GM19438 (cell line): ENCODE results near the gene SERPINB2.

Experiments used
- ATAC-seq: cut with Tn5 transposase; IDR thresholded peaks from one replicate; pipeline ENCODE4 v1.9.1; 2021; ENCODE audit warnings: low read depth; ENCODE audit not compliant: unreplicated experiment

The SERPINB2 gene, protein sequence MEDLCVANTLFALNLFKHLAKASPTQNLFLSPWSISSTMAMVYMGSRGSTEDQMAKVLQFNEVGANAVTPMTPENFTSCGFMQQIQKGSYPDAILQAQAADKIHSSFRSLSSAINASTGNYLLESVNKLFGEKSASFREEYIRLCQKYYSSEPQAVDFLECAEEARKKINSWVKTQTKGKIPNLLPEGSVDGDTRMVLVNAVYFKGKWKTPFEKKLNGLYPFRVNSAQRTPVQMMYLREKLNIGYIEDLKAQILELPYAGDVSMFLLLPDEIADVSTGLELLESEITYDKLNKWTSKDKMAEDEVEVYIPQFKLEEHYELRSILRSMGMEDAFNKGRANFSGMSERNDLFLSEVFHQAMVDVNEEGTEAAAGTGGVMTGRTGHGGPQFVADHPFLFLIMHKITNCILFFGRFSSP

DNA sequence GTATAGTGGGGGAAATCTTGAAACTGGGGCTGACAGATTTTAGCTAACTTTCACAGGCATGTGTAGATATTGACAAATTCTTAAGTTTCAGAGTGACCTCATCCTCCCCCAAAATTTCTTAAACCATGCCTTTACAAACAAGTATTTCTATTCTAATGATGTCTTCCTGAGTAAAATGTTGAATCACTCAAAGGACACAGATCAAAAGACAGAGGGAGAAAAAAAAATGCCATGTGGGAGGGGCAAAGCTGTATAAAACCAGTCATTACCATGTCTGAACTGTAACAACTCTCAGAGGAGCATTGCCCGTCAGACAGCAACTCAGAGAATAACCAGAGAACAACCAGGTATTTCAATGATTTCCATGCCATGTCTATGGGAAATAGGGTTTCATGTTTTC, at the start of gene SERPINB2:
TSS of gene SERPINB2 (plus strand) at position 282 of the 400 bp plus-strand sequence. CDS start 3,740 bp downstream, outside the sequence.
- ATAC-seq: no peak

DNA sequence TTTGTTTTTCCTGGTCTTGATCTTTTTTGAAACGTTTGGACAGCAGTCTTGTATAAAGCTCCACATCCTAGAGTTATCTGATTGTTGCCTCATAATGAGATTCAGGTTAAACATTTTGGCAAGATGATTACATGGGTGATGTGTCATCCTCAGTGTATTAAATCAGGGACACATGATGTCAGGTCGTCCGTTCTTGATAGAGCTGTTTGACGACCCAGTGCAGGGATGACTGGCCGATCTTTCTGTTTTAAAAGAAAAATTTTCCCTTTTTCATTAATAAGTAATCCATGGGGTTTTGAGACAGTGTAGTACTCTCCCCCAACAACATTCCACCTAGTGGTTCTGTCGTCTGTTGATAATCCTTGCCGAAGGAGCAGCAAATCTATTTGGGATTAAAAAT, 44.5 kb upstream of the SERPINB2 start:
- ATAC-seq: no peak

DNA sequence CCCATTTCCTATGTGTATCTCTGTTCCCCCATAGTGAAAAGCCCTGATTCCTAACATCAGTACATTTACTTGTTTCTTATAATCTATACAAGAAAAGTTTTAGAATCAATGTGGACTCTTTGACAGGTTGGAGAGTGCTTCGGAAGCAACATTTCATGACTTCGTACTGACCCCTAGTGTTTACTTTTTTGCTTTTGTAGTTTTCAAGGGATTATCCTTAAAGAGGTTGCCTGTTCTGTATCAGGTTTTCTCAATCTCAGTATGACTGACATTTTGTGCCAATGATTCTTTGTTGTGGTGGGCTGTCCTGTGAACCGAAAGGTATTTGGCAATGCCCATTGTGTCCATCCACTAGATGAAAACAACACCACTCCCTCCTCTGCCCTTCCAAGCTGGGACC, 43.3 kb upstream of the SERPINB2 start:
- peak; percentile 75 for ATAC-seq

DNA sequence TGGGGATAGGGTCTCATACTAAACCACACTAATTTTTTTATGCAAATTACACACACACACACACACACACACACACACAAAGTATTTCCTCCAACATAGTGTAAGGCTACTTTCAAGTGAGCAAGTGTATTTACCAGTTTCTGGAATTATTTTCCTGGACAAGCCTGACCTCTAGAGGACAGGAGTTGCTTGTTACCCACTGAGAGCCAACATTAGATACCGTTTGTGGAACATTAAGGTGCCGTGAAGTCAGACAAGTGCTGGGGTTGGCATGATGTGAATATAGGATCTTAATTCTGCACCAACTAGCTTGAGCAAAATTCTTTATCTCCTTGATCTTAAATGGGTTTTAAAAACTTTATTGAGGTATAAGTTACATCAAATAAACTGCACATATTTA, 39.3 kb upstream of the SERPINB2 start:
- ATAC-seq: no peak

GRCh38 chr18:63850020-63850419, 37.5 kb upstream of the SERPINB2 start:
- ATAC-seq: peak; percentile 65

DNA sequence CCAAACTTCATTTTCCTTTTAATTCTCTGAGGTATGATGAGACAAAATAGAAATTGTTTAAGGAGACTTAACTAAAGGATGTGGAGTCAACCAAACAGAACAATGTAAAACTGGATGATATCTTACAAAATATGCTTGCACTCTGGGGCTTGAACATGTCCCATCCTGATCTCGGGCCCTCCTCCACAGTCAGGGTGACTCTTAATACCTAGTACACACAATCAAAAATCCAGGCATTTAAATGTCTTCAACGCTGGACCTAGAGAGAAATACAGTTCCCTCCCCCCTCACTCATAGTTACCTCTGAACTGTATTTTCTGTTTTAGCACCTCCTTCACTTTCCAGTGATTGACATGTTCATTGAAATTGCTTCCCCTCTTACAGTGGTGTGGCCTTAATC, 36.9 kb upstream of the SERPINB2 start:
- ATAC-seq: no peak

DNA sequence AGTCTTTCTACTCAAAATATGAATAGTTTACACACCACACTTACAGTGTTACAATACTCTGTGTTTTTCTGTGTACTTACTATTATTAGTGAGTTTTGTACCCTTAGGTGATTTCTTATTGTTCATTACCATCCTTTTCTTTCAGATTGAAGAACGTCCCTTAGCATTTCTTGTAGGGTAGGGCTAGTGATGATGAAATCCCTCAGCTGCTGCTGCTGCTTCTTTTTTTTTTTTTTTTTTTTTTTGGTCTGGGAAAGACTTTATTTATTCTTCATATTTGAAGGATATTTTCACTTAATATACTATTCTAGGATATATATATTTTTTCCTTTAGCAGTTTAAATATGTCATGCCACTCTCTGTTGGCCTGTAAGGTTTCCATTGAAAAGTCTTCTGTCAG, 29.0 kb upstream of the SERPINB2 start:
- ATAC-seq: no peak

GRCh38 chr18:63859781-63860475, 27.6 kb upstream of the SERPINB2 start:
- ATAC-seq: no peak

DNA sequence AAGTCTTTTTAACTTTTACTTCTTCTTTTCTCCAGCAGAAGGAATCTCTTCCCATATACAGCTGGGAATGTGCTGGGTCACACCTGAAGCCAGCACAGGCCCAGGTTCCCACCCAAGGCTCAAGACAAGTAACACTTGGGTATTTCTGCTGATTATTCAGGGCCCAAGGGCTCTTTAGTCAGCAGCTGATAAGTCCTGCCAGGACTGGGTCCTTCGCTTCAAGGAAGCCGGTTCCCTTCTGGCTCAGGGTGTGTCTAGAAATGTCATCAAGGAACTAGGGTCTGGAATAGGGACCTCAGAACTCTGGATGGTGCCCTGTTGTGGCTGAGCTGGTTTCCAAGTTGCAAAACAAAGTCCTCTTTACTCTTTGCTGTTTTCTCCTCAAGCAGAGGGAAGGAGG, 27.0 kb upstream of the SERPINB2 start:
- ATAC-seq: no peak

- no peak for ATAC-seq
These were observed 20.0 kb upstream of the SERPINB2 start for GRCh38 chr18:63867368-63868125.

GRCh38 chr18:63868546-63868945, 19.0 kb upstream of the SERPINB2 start:
- ATAC-seq: no peak

DNA sequence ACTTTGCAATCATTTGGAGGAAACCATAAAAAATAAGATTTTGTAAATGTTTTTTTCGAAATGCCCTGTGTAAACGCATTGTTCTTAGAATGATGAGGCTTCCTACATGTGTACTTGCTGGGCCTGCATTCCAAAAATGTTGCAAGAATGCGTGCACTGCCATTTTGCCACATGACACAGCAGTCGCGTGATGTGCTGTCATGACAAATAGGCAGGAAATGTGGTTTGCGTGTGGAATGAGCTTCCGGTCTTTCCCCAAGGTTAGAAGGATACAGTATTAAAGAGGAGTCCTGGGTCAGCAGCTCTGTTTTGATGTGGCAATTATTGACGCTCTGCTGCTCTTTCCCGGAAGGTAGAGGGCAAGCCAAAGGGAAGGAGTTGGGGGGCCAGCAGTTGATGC, 18.1 kb upstream of the SERPINB2 start:
- ATAC-seq: no peak

- ATAC-seq: no peak
These were observed 17.7 kb upstream of the SERPINB2 start for GRCh38 chr18:63869851-63870250.

DNA sequence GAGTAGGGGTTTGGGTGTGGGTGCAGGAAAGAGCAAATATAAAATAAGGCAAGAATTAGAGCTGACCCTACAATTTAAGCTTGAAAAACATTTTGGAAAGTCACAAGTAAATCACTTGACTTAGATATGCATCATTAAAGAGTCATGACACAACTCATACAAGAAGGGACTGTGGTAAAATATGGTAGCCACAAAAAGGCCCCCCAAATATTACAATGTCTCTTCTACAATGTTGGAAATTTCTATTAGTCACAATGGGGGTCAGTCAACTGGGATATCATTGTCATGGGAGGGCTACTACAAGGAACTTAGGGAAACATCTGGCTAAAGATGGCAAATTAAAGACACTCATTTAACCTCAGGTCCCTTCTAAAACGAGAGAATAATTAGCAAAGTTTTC, 15.7 kb upstream of the SERPINB2 start:
- no peak for ATAC-seq

GRCh38 chr18:63872586-63872985, 14.9 kb upstream of the SERPINB2 start:
- no peak for ATAC-seq

GRCh38 chr18:63878343-63878742, 9.2 kb upstream of the SERPINB2 start:
- no peak for ATAC-seq

DNA sequence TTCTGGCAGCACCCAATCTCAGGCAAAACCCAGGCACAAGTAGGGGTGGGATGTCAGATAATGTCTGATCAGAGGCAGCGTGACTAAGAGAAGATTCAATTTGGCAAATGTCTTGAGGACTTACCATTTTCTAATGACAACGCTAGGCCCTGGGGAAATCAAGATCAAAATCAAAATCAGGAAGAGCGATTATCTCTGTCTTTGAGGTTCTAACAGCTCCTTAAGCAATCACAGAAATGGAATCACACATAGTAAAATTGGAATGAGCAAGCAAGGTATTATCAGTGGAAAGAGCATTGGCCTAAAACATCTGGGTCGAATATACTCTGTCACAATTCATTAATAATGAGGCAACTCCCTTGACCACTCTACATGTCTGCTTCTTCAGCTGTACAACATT, 8.6 kb upstream of the SERPINB2 start:
- no peak for ATAC-seq

DNA sequence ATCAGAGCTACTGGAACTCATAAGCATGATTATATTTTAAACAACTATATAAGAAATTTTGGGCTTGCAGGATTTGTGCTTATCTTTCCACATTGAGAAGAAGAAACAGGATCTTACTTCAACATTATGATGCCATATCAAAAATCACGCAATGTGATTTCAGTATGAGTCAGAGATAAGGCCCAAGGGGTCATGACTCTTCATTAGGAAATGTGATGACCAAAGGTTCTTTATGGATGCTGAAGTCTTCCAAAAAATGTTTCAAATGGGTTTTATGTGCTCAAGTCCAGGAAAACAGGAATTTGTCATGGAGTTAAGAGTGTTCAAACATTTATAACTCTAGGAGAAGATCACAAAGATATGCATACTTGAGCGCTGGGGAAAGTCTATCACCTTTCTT, 7.8 kb upstream of the SERPINB2 start:
- ATAC-seq: no peak

DNA sequence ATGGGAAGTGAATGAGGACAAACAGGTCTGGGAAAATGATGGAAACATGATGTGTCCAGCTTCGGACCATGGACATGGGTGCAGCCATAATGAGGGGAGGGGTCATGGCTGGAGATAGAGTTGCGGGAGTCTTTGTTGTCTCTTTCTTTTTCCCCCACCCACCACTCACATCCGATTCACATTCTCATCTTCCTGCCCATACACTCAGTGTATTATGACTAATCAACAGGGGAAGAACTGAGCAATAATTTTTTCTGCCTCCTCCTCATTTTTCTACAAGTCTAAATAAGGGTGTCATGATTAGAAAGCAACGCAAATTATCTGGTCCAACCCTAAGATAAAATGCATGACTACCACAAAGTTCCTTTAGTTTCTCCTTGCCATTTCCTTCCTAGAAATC, 5.7 kb upstream of the SERPINB2 start:
- ATAC-seq: no peak

GRCh38 chr18:63882333-63883141, 5.0 kb upstream of the SERPINB2 start:
- no peak for ATAC-seq
